K562 (cell line): ENCODE measurements around the gene B4GALNT4. TPM values are rescaled to one million over a fixed set of nuclear protein-coding genes. Genes with fewer than 3 reads are reported as not detected.

ENCODE experiments used
- ATAC-seq: fragments of 200-7000 bp; cut with Tn5 transposase; 3 replicates; pipeline ENCODE4 v1.9.1; 2020; ENCODE audit warnings: moderate library complexity
- BruUV-seq: library from RNA; stranded (reverse); fragments of 400-500 nt; replicated peaks from 2 replicates; lab custom pipeline; 2021; lab: Mats Ljungman, UMichigan
- CTCF ChIA-PET: fragments of 300-600 bp; formaldehyde crosslinking; extraction: SDS; loops from one replicate; lab custom pipeline; 2021; ENCODE audit warnings: low intra/inter-chr PET ratio; lab: Yijun Ruan, JAX
- POLR2A ChIA-PET: fragments of 300-600, 350-650 bp; sonication (Branson Sonifier 250); formaldehyde crosslinking; extraction: SDS; loops from one replicate; lab custom pipeline; 2021; ENCODE audit warnings: antibody characterized with exemption, inconsistent platforms; lab: Yijun Ruan, JAX
- DNase-seq, 4 experiments: peaks; one replicate each; pipeline versions ENCODE4 v3.0.0 to v3.0.0-alpha.2; 2011 to 2018; ENCODE audit warnings: low spot score in 3 of 4, mixed read lengths in 3 of 4; ENCODE audit errors: extremely low read depth in 1 of 4
- FAIRE-seq: peaks from 2 replicates; lab custom pipeline; 2011; peaks lifted over from hg19 to GRCh38; lab: Jason Lieb, UNC
- H2AFZ ChIP-seq: 2 replicates; pipeline ENCODE4 v1.6.0; 2011; ENCODE audit warnings: low read depth, low read length, control low read depth, inconsistent platforms
- H3K27ac ChIP-seq: fragments of 200-600 bp; 3 replicates; pipeline ENCODE4 v1.8.0; 2011; ENCODE audit warnings: low read depth, mild to moderate bottlenecking, control low read depth, inconsistent platforms, low read length, moderate library complexity, mixed read lengths; ENCODE audit errors: extremely low read depth
- H3K27me3 ChIP-seq, 2 experiments: fragments of 300-600 bp in 1 of 2; 2 replicates in 1 of 2; 3 replicates in 1 of 2; pipeline versions ENCODE4 v1.6.0 to v1.8.0; 2011; ENCODE audit warnings: inconsistent platforms in 2 of 2, low read length in 2 of 2, mild to moderate bottlenecking in 1 of 2, mixed read lengths in 1 of 2, moderate library complexity in 1 of 2; ENCODE audit not compliant: control insufficient read depth in 2 of 2, insufficient read depth in 2 of 2
- H3K36me3 ChIP-seq: fragments of 300-600 bp; 3 replicates; pipeline ENCODE4 v1.8.0; 2011; ENCODE audit warnings: mild to moderate bottlenecking, low read length, inconsistent platforms; ENCODE audit not compliant: control insufficient read depth, insufficient read depth
- H3K4me1 ChIP-seq, 2 experiments: fragments of 200-600 bp in 1 of 2; replicated peaks in 1 of 2; 2 replicates in 1 of 2; 3 replicates in 1 of 2; pipeline versions ENCODE4 v1.5.1 to v1.8.0; 2011; ENCODE audit warnings: inconsistent platforms in 2 of 2, low read length in 2 of 2, mild to moderate bottlenecking in 1 of 2, mixed read lengths in 1 of 2, moderate library complexity in 1 of 2; ENCODE audit not compliant: control insufficient read depth in 2 of 2, insufficient read depth in 2 of 2
- H3K4me2 ChIP-seq: 2 replicates; pipeline ENCODE4 v1.6.1; 2011; ENCODE audit warnings: low read length, control low read depth, inconsistent platforms, mixed read lengths; ENCODE audit not compliant: insufficient read depth
- H3K4me3 ChIP-seq: fragments of 200-600 bp; sonication (generic), shearing (Covaris generic); 2 replicates; pipeline ENCODE4 v1.5.1; 2016; ENCODE audit warnings: control low read depth, inconsistent platforms
- H3K79me2 ChIP-seq: fragments of 200-600 bp; 3 replicates; pipeline ENCODE4 v1.8.0; 2011; ENCODE audit warnings: low read length, inconsistent platforms; ENCODE audit not compliant: control insufficient read depth, insufficient read depth
- H3K9ac ChIP-seq, 2 experiments: 2 replicates each; pipeline versions ENCODE4 v1.6.0 to v1.6.1; 2011; ENCODE audit warnings: low read depth in 2 of 2, low read length in 2 of 2, control low read depth in 1 of 2, inconsistent platforms in 1 of 2, mild to moderate bottlenecking in 1 of 2, mixed read lengths in 1 of 2; ENCODE audit not compliant: insufficient read depth in 1 of 2
- H3K9me1 ChIP-seq: one replicate; pipeline ENCODE4 v1.6.0; 2011; ENCODE audit warnings: inconsistent platforms, mild to moderate bottlenecking, low read length, moderate library complexity; ENCODE audit not compliant: control insufficient read depth, insufficient read depth
- H3K9me3 ChIP-seq: replicated peaks from 2 replicates; pipeline ENCODE4 v1.5.1; 2011; ENCODE audit warnings: low read depth, low read length, inconsistent platforms; ENCODE audit not compliant: control insufficient read depth, insufficient read depth
- H4K20me1 ChIP-seq: replicated peaks from 2 replicates; pipeline ENCODE4 v1.6.1; 2011; ENCODE audit warnings: low read length, inconsistent platforms, mixed read lengths; ENCODE audit not compliant: control insufficient read depth, insufficient read depth
- ATF6 ChIP-seq: sonication (generic); formaldehyde crosslinking; IDR thresholded peaks from 2 replicates; pipeline ENCODE4 v1.4.0; 2020; ENCODE audit warnings: mild to moderate bottlenecking, missing genetic modification reagents
- C11orf30 ChIP-seq: fragments of 450-650 bp; IDR thresholded peaks from 2 replicates; pipeline ENCODE4 v1.6.1; 2016; ENCODE audit warnings: low read depth, mild to moderate bottlenecking
- MAFF ChIP-seq: IDR thresholded peaks from 2 replicates; pipeline ENCODE4 v1.6.1; 2012; ENCODE audit warnings: low read length, improper control_type of control experiment
- MAFG ChIP-seq: fragments of 450-650 bp; conservative IDR thresholded peaks from 2 replicates; pipeline ENCODE4 v1.6.1; 2016; ENCODE audit warnings: missing genetic modification characterization, missing compliant biosample characterization
- MAFK ChIP-seq: IDR thresholded peaks from 2 replicates; pipeline ENCODE4 v1.6.1; 2011; ENCODE audit warnings: low read length, improper control_type of control experiment
- MLX ChIP-seq, 2 experiments: fragments of 450-650 bp in 1 of 2; sonication (generic) in 1 of 2; formaldehyde crosslinking; conservative IDR thresholded peaks; 2 replicates each; pipeline versions ENCODE4 v1.4.0 to v1.8.1; 2020 to 2022; ENCODE audit warnings: mild to moderate bottlenecking in 1 of 2, missing genetic modification reagents in 1 of 2
- ZBTB7A ChIP-seq: IDR thresholded peaks from 2 replicates; pipeline ENCODE4 v1.6.1; 2011; ENCODE audit warnings: low read depth, mild to moderate bottlenecking, low read length, moderate library complexity, borderline replicate concordance; ENCODE audit not compliant: control insufficient read depth
- ZNF316 ChIP-seq: fragments of 450-650 bp; IDR thresholded peaks from 2 replicates; pipeline ENCODE4 v1.6.1; 2016
- WGBS: fragments of 100-300 bp; shearing (Covaris generic); methylation state at CpG from one replicate; pipeline ENCODE4 v1.1.6; 2016; ENCODE audit warnings: low coverage, mixed read lengths; ENCODE audit not compliant: insufficient coverage; ENCODE audit errors: missing lambda C conversion rate; 5-methylcytosine and 5-hydroxymethylcytosine counted together
- in situ Hi-C: fragments of 300-500 bp; cut with MboI; formaldehyde crosslinking; loops from 4 replicates; pipeline ENCODE4 v1.15.0; 2018; ENCODE audit warnings: inconsistent platforms, mixed read lengths
- intact Hi-C: fragments of 100-400 bp; cut with micrococcal nuclease; formaldehyde crosslinking; loops from 2 replicates; pipeline ENCODE4 v1.14.2; 2022
- polyA plus RNA-seq, 8 experiments: library from polyadenylated mRNA; depleted of rRNA in 4 of 8; stranded (reverse) in 5 of 8; unstranded in 3 of 8; fragments of >200 nt; fragmentation: Nextera tagmentation in 2 of 8; fragmentation: Illumina TruSeq in 1 of 8; extraction: Ambion mirVana in 2 of 8; extraction: Trizol in 1 of 8; gene quantifications; 2 replicates each; pipeline versions ENCODE4 v1.2.1 to v1.2.3, GENCODE V29; 2011 to 2014; ENCODE audit warnings: inconsistent platforms in 1 of 8, missing spikeins in 1 of 8
- total RNA-seq, 7 experiments: library from RNA; depleted of rRNA in 6 of 7; stranded (reverse); fragments of >200 nt in 6 of 7; fragmentation: Illumina TruSeq in 2 of 7; extraction: Trizol in 2 of 7; gene quantifications; 2 replicates each; pipeline versions ENCODE4 v1.2.1 to v1.2.3, GENCODE V29; 2011 to 2021; ENCODE audit warnings: low replicate concordance in 1 of 7

The B4GALNT4 gene
- total and polyA plus RNA-seq, 9 of the 15 experiments (the other 6 are each of a cell fraction or from before 2014, with no cell fraction given) = 0.20 to 37.1 (median 10.8) TPM; not detected in 1

GRCh38 chr11:339963-340362 is 29.3 kb upstream of the B4GALNT4 start:
- Histone ChIP-seq H3K9me1 (no peaks in the 10 kb centered on the region), H3K4me2 (no peak overlapping the region), H3K9me3 (no peaks in the 10 kb centered on the region), H3K36me3 (no peaks in the 10 kb centered on the region), H3K9ac (no peak overlapping the region), H3K4me1 (peaks cover 21 to 34% of the 10 kb centered on the region in 2 experiments), H4K20me1 (no peaks in the 10 kb centered on the region), H3K79me2 (no peaks in the 10 kb centered on the region), H2AFZ (peak overlapping the region; percentile 16; the same call in 1 of the 2 replicates), H3K27me3 (no peaks in the 10 kb centered on the region), H3K4me3 (no peak overlapping the region), H3K27ac (no peak overlapping the region)
- TF ChIP-seq MAFG (tag) (0 out of 2 replicates have a peak, but pooled peaks have one; percentile 18), ZBTB7A (no peak), MAFK (peak; percentile 16; the same call in 1 of the 2 replicates), ATF6 (CRISPR knock-in tag) (no peak), MAFF (peak; percentile 50; the same call in 1 of the 2 replicates), C11orf30 (peak; percentile 69; the same call in 1 of the 2 replicates), ZNF316 (peak; percentile 92), MLX (CRISPR knock-in tag; conservative IDR thresholded peaks at IDR 0.05) (no peak)
- ChIA-PET CTCF (no interaction called here), POLR2A (interaction anchor here (0.6 to 3.3 kb wide), 4 partner anchors 11 to 16 kb away, joined by 3 to 21 read pairs (median 6); no protein-coding TSS in a partner anchor)
- in situ Hi-C loops (no loop called here), intact Hi-C loops (no loop called here)
- DNase-seq = no peak
- 80% methylated on average over 2 of the region's 2 CpGs for WGBS
- no TSS peak for BruUV-seq
- FAIRE-seq = no peak
- ATAC-seq = no peak
